HCT116 (cell line): ENCODE results near the gene YOD1. TPM values are rescaled to one million over a fixed set of nuclear protein-coding genes. Genes with fewer than 3 reads are reported as not detected.

Source experiments
- ATAC-seq: fragments of 200-7000 bp; cut with Tn5 transposase; 2 replicates; pipeline ENCODE4 v1.9.1; 2020; ENCODE audit warnings: mild to moderate bottlenecking, moderate library complexity
- BruUV-seq: library from RNA; stranded (reverse); fragments of 400-500 nt; replicated peaks from 2 replicates; lab custom pipeline; 2021; lab: Mats Ljungman, UMichigan
- CTCF ChIA-PET: fragments of 300-600 bp; sonication (Branson Sonifier 250); formaldehyde crosslinking; loops from one replicate; lab custom pipeline; 2021; ENCODE audit warnings: antibody characterized with exemption; lab: Charles Lee
- POLR2A ChIA-PET: fragments of 300-600, 350-600 bp; sonication (Branson Sonifier 250); formaldehyde crosslinking; loops from one replicate; lab custom pipeline; 2021; ENCODE audit warnings: antibody characterized with exemption; lab: Charles Lee
- RAD21 ChIA-PET, 2 experiments: fragments of 300-600 bp; sonication (Branson Sonifier 250); formaldehyde crosslinking; loops; one replicate each; lab custom pipeline; 2023; ENCODE audit warnings: low total read pairs in 2 of 2; ENCODE audit not compliant: uncharacterized antibody in 2 of 2, unreplicated experiment in 2 of 2, low non-redundant PET in 1 of 2; lab: Charles Lee
- DNase-seq: peaks from one replicate; pipeline ENCODE4 v3.0.0-alpha.2; 2010; ENCODE audit warnings: low read depth, low spot score
- H2AFZ ChIP-seq: fragments of 200-600 bp; shearing (Covaris generic), sonication (generic); 2 replicates; pipeline ENCODE4 v1.6.1; 2017; ENCODE audit warnings: low read depth, mixed run types, mixed read lengths, antibody characterized with exemption, low read length; ENCODE audit not compliant: poor library complexity, severe bottlenecking
- H3K27ac ChIP-seq: 2 replicates; pipeline ENCODE4 v1.5.1; 2012; ENCODE audit warnings: low read depth, low read length
- H3K27me3 ChIP-seq: fragments of 200-600 bp; sonication (generic); 2 replicates; pipeline ENCODE4 v1.6.1; 2016; ENCODE audit warnings: mixed run types, low read length, mixed read lengths; ENCODE audit not compliant: insufficient read depth
- H3K36me3 ChIP-seq, 2 experiments: fragments of 200-500 bp in 1 of 2; fragments of 200-600 bp in 1 of 2; sonication (Bioruptor generic) in 1 of 2; sonication (generic) in 1 of 2; 2 replicates each; pipeline versions ENCODE4 v1.5.1 to v1.6.1; 2014 to 2016; ENCODE audit warnings: low read length in 2 of 2, inconsistent platforms in 1 of 2, mixed read lengths in 1 of 2, mixed run types in 1 of 2; ENCODE audit not compliant: insufficient read depth in 2 of 2, control insufficient read depth in 1 of 2
- H3K4me1 ChIP-seq, 2 experiments: fragments of 200-600 bp in 1 of 2; sonication (generic) in 1 of 2; 2 replicates each; pipeline versions ENCODE4 v1.5.1 to v1.6.1; 2012 to 2017; ENCODE audit warnings: low read length in 2 of 2, inconsistent platforms in 1 of 2, mild to moderate bottlenecking in 1 of 2, mixed read lengths in 1 of 2, mixed run types in 1 of 2, moderate library complexity in 1 of 2; ENCODE audit not compliant: insufficient read depth in 2 of 2, control insufficient read depth in 1 of 2
- H3K4me2 ChIP-seq: fragments of 200-600 bp; sonication (generic); 2 replicates; pipeline ENCODE4 v1.6.1; 2017; ENCODE audit warnings: mixed run types, low read length, mixed read lengths
- H3K4me3 ChIP-seq, 2 experiments: fragments of 200-600 bp in 1 of 2; sonication (generic) in 1 of 2; replicated peaks in 1 of 2; 2 replicates each; pipeline ENCODE4 v1.5.1; 2011 to 2016; ENCODE audit warnings: low read length in 2 of 2, control low read depth in 1 of 2, low read depth in 1 of 2, mild to moderate bottlenecking in 1 of 2, mixed read lengths in 1 of 2, mixed run types in 1 of 2
- H3K79me2 ChIP-seq: fragments of 200-600 bp; sonication (generic); 2 replicates; pipeline ENCODE4 v1.6.1; 2017; ENCODE audit warnings: mild to moderate bottlenecking, mixed run types, low read length, moderate library complexity, mixed read lengths; ENCODE audit not compliant: insufficient read depth
- H3K9ac ChIP-seq: fragments of 200-600 bp; sonication (generic); 2 replicates; pipeline ENCODE4 v1.6.1; 2016; ENCODE audit warnings: low read length, mixed read lengths
- H3K9me2 ChIP-seq: fragments of 200-600 bp; sonication (generic), shearing (Covaris generic); 2 replicates; pipeline ENCODE4 v1.6.1; 2017; ENCODE audit warnings: mixed run types, mild to moderate bottlenecking, moderate library complexity; ENCODE audit not compliant: insufficient read depth
- H3K9me3 ChIP-seq, 2 experiments: fragments of 200-500 bp in 1 of 2; fragments of 200-600 bp in 1 of 2; sonication (Bioruptor generic) in 1 of 2; sonication (generic) in 1 of 2; 2 replicates each; pipeline ENCODE4 v1.6.1; 2014 to 2017; ENCODE audit warnings: low read length in 2 of 2, mixed read lengths in 2 of 2, inconsistent platforms in 1 of 2, low read depth in 1 of 2, mild to moderate bottlenecking in 1 of 2, mixed run types in 1 of 2, moderate library complexity in 1 of 2; ENCODE audit not compliant: control insufficient read depth in 1 of 2, insufficient read depth in 1 of 2
- H4K20me1 ChIP-seq: fragments of 200-600 bp; sonication (generic), shearing (Covaris generic); 2 replicates; pipeline ENCODE4 v1.6.1; 2017; ENCODE audit warnings: mixed run types, mild to moderate bottlenecking, moderate library complexity; ENCODE audit not compliant: insufficient read depth
- CBX3 ChIP-seq: IDR thresholded peaks from 2 replicates; pipeline ENCODE4 v1.6.1; 2012; ENCODE audit warnings: low read depth
- CEBPB ChIP-seq: IDR thresholded peaks from 2 replicates; pipeline ENCODE4 v1.6.1; 2012; ENCODE audit warnings: low read depth
- EGR1 ChIP-seq: IDR thresholded peaks from 2 replicates; pipeline ENCODE4 v1.6.1; 2012; ENCODE audit warnings: low read depth
- EZH2 ChIP-seq: fragments of 200-600 bp; sonication (generic); IDR thresholded peaks from 2 replicates; pipeline ENCODE4 v1.6.1; 2017; ENCODE audit warnings: antibody characterized with exemption, mixed run types
- EZH2phosphoT487 ChIP-seq: fragments of 200-600 bp; IDR thresholded peaks from 2 replicates; pipeline ENCODE4 v1.6.1; 2018; ENCODE audit warnings: antibody characterized with exemption, borderline replicate concordance
- FOSL1 ChIP-seq: IDR thresholded peaks from 2 replicates; pipeline ENCODE4 v1.6.1; 2012; ENCODE audit warnings: low read depth
- JUND ChIP-seq: IDR thresholded peaks from 2 replicates; pipeline ENCODE4 v1.6.1; 2012
- MAX ChIP-seq: IDR thresholded peaks from 2 replicates; pipeline ENCODE4 v1.6.1; 2012
- POLR2A ChIP-seq: IDR thresholded peaks from 2 replicates; pipeline ENCODE4 v1.7.0; 2011; ENCODE audit warnings: borderline replicate concordance; ENCODE audit not compliant: insufficient read depth, insufficient read length; ENCODE audit errors: extremely low read depth
- POLR2AphosphoS5 ChIP-seq: IDR thresholded peaks from 2 replicates; pipeline ENCODE4 v1.6.1; 2011; ENCODE audit warnings: mild to moderate bottlenecking, low read depth, low read length, moderate library complexity
- RAD21 ChIP-seq: IDR thresholded peaks from 2 replicates; pipeline ENCODE4 v1.6.1; 2012; ENCODE audit warnings: low read depth, mild to moderate bottlenecking
- SIN3A ChIP-seq: IDR thresholded peaks from 2 replicates; pipeline ENCODE4 v1.6.1; 2012; ENCODE audit warnings: low read depth
- SP1 ChIP-seq: IDR thresholded peaks from 2 replicates; pipeline ENCODE4 v1.6.1; 2012; ENCODE audit warnings: low read depth
- SRF ChIP-seq: IDR thresholded peaks from 2 replicates; pipeline ENCODE4 v1.6.1; 2012; ENCODE audit warnings: low read depth
- YY1 ChIP-seq: IDR thresholded peaks from 2 replicates; pipeline ENCODE4 v1.6.1; 2011; ENCODE audit warnings: low read length, low read depth, moderate library complexity, mild to moderate bottlenecking; ENCODE audit not compliant: insufficient replicate concordance; ENCODE audit errors: extremely low read depth
- ZFX ChIP-seq: fragments of 450-650 bp; IDR thresholded peaks from 2 replicates; pipeline ENCODE4 v1.6.1; 2017
- ZNF274 ChIP-seq: fragments of 200-500 bp; sonication (Bioruptor generic); IDR thresholded peaks from 2 replicates; pipeline ENCODE4 v1.6.1; 2014; ENCODE audit warnings: mild to moderate bottlenecking, low read depth, low read length, inconsistent platforms
- intact Hi-C: fragments of 100-400 bp; cut with micrococcal nuclease; formaldehyde crosslinking; loops from 2 replicates; pipeline ENCODE4 v1.10.0; 2022
- total RNA-seq: library from RNA; stranded (reverse); gene quantifications from one replicate; pipeline ENCODE4 v1.2.1, GENCODE V29; 2021; ENCODE audit not compliant: unreplicated experiment
- TF ChIP-seq, protein P1 (sequence below): IDR thresholded peaks from 2 replicates; pipeline ENCODE4 v1.6.1; 2011; ENCODE audit warnings: mild to moderate bottlenecking, low read length, moderate library complexity; ENCODE audit not compliant: insufficient replicate concordance; ENCODE audit errors: extremely low read depth
- TF ChIP-seq, protein P2 (sequence below), 3 experiments: fragments of 200-600 bp in 1 of 3; sonication (generic) in 1 of 3; IDR thresholded peaks in 2 of 3; conservative IDR thresholded peaks in 1 of 3; 2 replicates each; pipeline ENCODE4 v1.5.1; 2012 to 2017; ENCODE audit warnings: low read depth in 2 of 3, low read length in 2 of 3, antibody characterized with exemption in 1 of 3, borderline replicate concordance in 1 of 3, control low read depth in 1 of 3, mild to moderate bottlenecking in 1 of 3, mixed read lengths in 1 of 3, mixed run types in 1 of 3, moderate library complexity in 1 of 3; ENCODE audit not compliant: insufficient read depth in 1 of 3
- TF ChIP-seq, protein P3 (sequence below): IDR thresholded peaks from 2 replicates; pipeline ENCODE4 v1.6.1; 2012; ENCODE audit warnings: low read depth
- TF ChIP-seq, protein P4 (sequence below): IDR thresholded peaks from 2 replicates; pipeline ENCODE4 v1.6.1; 2012

Gene YOD1
- total RNA-seq, 1 experiment from 2014 or later: 13.6 TPM

GRCh38 chr1:207027206-207027777 is 23.7 kb downstream of the YOD1 start:
- POLR2A ChIA-PET: no interaction called here
- TF ChIP-seq CEBPB: peak; percentile 63
- peak; percentile 97 for TF ChIP-seq SP1
- peak; percentile 54; the same call in 1 of the 2 replicates for TF ChIP-seq POLR2AphosphoS5
- TF ChIP-seq, protein P1, sequence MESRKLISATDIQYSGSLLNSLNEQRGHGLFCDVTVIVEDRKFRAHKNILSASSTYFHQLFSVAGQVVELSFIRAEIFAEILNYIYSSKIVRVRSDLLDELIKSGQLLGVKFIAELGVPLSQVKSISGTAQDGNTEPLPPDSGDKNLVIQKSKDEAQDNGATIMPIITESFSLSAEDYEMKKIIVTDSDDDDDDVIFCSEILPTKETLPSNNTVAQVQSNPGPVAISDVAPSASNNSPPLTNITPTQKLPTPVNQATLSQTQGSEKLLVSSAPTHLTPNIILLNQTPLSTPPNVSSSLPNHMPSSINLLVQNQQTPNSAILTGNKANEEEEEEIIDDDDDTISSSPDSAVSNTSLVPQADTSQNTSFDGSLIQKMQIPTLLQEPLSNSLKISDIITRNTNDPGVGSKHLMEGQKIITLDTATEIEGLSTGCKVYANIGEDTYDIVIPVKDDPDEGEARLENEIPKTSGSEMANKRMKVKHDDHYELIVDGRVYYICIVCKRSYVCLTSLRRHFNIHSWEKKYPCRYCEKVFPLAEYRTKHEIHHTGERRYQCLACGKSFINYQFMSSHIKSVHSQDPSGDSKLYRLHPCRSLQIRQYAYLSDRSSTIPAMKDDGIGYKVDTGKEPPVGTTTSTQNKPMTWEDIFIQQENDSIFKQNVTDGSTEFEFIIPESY: peak; percentile 49
- TF ChIP-seq, protein P2, sequence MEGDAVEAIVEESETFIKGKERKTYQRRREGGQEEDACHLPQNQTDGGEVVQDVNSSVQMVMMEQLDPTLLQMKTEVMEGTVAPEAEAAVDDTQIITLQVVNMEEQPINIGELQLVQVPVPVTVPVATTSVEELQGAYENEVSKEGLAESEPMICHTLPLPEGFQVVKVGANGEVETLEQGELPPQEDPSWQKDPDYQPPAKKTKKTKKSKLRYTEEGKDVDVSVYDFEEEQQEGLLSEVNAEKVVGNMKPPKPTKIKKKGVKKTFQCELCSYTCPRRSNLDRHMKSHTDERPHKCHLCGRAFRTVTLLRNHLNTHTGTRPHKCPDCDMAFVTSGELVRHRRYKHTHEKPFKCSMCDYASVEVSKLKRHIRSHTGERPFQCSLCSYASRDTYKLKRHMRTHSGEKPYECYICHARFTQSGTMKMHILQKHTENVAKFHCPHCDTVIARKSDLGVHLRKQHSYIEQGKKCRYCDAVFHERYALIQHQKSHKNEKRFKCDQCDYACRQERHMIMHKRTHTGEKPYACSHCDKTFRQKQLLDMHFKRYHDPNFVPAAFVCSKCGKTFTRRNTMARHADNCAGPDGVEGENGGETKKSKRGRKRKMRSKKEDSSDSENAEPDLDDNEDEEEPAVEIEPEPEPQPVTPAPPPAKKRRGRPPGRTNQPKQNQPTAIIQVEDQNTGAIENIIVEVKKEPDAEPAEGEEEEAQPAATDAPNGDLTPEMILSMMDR (IDR thresholded peaks at IDR 0.05 in 2 of 3, conservative IDR thresholded peaks at IDR 0.05 in 1 of 3; ENCODE audit: borderline replicate concordance in 1 of 3, insufficient read depth in 1 of 3, low read depth in 2 of 3, low read length in 2 of 3): no peak
- peak; percentile 89 for TF ChIP-seq MAX
- TF ChIP-seq ZFX: no peak
- TF ChIP-seq POLR2A: no peak
- no peak for TF ChIP-seq EGR1
- TF ChIP-seq EZH2phosphoT487: no peak
- TF ChIP-seq SIN3A: peak; percentile 83; the same call in 1 of the 2 replicates
- TF ChIP-seq JUND: peak; percentile 97
- TF ChIP-seq, protein P3, sequence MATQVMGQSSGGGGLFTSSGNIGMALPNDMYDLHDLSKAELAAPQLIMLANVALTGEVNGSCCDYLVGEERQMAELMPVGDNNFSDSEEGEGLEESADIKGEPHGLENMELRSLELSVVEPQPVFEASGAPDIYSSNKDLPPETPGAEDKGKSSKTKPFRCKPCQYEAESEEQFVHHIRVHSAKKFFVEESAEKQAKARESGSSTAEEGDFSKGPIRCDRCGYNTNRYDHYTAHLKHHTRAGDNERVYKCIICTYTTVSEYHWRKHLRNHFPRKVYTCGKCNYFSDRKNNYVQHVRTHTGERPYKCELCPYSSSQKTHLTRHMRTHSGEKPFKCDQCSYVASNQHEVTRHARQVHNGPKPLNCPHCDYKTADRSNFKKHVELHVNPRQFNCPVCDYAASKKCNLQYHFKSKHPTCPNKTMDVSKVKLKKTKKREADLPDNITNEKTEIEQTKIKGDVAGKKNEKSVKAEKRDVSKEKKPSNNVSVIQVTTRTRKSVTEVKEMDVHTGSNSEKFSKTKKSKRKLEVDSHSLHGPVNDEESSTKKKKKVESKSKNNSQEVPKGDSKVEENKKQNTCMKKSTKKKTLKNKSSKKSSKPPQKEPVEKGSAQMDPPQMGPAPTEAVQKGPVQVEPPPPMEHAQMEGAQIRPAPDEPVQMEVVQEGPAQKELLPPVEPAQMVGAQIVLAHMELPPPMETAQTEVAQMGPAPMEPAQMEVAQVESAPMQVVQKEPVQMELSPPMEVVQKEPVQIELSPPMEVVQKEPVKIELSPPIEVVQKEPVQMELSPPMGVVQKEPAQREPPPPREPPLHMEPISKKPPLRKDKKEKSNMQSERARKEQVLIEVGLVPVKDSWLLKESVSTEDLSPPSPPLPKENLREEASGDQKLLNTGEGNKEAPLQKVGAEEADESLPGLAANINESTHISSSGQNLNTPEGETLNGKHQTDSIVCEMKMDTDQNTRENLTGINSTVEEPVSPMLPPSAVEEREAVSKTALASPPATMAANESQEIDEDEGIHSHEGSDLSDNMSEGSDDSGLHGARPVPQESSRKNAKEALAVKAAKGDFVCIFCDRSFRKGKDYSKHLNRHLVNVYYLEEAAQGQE: no peak
- no peak for TF ChIP-seq EZH2
- peak; percentile 96 for TF ChIP-seq FOSL1
- peak; percentile 73 for TF ChIP-seq SRF
- peak; percentile 29 for TF ChIP-seq YY1
- TF ChIP-seq, protein P4, sequence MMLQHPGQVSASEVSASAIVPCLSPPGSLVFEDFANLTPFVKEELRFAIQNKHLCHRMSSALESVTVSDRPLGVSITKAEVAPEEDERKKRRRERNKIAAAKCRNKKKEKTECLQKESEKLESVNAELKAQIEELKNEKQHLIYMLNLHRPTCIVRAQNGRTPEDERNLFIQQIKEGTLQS: no peak
- TF ChIP-seq CBX3: peak; percentile 95
- peak; percentile 34 for TF ChIP-seq RAD21
- TF ChIP-seq ZNF274: no peak

More at GRCh38 chr1:207027206-207027777, 23.7 kb downstream of the YOD1 start:
- Histone ChIP-seq H3K9me2 (no peaks in the 10 kb centered on the region), H2AFZ (no peak overlapping the region), H4K20me1 (no peaks in the 10 kb centered on the region), H3K9ac (peak overlapping the region; percentile 65), H3K36me3 (no peaks in the 10 kb centered on the region; a peak in 1 of 4 replicates), H3K27ac (peak overlapping the region; percentile 23; the same call in 1 of the 2 replicates), H3K4me2 (peak overlapping the region; percentile 68), H3K9me3 (no peaks in the 10 kb centered on the region), H3K79me2 (peaks cover 3% of the 10 kb centered on the region; the same call in 1 of the 2 replicates), H3K4me3 (peak overlapping the region; percentile 30 to 34), H3K27me3 (no peaks in the 10 kb centered on the region), H3K4me1 (peaks cover 38 to 95% of the 10 kb centered on the region in 2 experiments)
- no TSS peak for BruUV-seq
- DNase-seq: peak; percentile 86
- ChIA-PET RAD21 (no interaction called here), CTCF (interaction anchor here (1.0 kb wide), 1 partner anchor 23 kb away, joined by 3 read pairs; no protein-coding TSS in a partner anchor)
- intact Hi-C loops: no loop called here
- peak; percentile 90 for ATAC-seq
